GM12874 (cell line): ENCODE results near the gene COL6A1.

ENCODE experiments used
- CTCF ChIP-seq: IDR thresholded peaks from 2 replicates; pipeline ENCODE4 v1.5.1; 2011; ENCODE audit warnings: low read depth, mild to moderate bottlenecking, control low read depth, low read length, moderate library complexity; ENCODE audit not compliant: insufficient read depth

Gene COL6A1

GRCh38 chr21:45972353-45972715 lies 9.2 kb upstream of the COL6A1 start:
- no peak for TF ChIP-seq CTCF

- no peak for TF ChIP-seq CTCF
These were observed 8.7 kb upstream of the COL6A1 start for GRCh38 chr21:45972716-45973474.

- TF ChIP-seq CTCF = peak; percentile 50; the same call in 1 of the 2 replicates
These were observed 8.0 kb upstream of the COL6A1 start for GRCh38 chr21:45973475-45974072.

- TF ChIP-seq CTCF = no peak
These were observed 7.2 kb upstream of the COL6A1 start for GRCh38 chr21:45974073-45975019.

GRCh38 chr21:45975020-45975666 lies 6.4 kb upstream of the COL6A1 start:
- TF ChIP-seq CTCF = no peak

- no peak for TF ChIP-seq CTCF
These were observed 4.8 kb upstream of the COL6A1 start for GRCh38 chr21:45976701-45977311.

GRCh38 chr21:45977396-45977795 lies 4.2 kb upstream of the COL6A1 start:
- no peak for TF ChIP-seq CTCF
